A673 (cell line): ENCODE measurements around the gene MANSC4. TPM values are rescaled to one million over a fixed set of nuclear protein-coding genes. Genes with fewer than 3 reads are reported as not detected.

ENCODE experiments used
- BruUV-seq: library from RNA; stranded (reverse); fragments of 400-500 nt; replicated peaks from 2 replicates; lab custom pipeline; 2021; lab: Mats Ljungman, UMichigan
- CTCF ChIA-PET: fragments of 300-600 bp; sonication (Branson Sonifier 250); formaldehyde crosslinking; loops from one replicate; lab custom pipeline; 2022; ENCODE audit warnings: antibody characterized with exemption; lab: Charles Lee
- POLR2A ChIA-PET: fragments of 300-600 bp; sonication (Branson Sonifier 250); formaldehyde crosslinking; loops from one replicate; lab custom pipeline; 2022; ENCODE audit warnings: antibody characterized with exemption; ENCODE audit not compliant: low non-redundant PET; lab: Charles Lee
- DNase-seq: peaks from one replicate; pipeline ENCODE4 v3.0.0-alpha.2; 2015; ENCODE audit warnings: low spot score
- H3K27ac ChIP-seq: fragments of 200-600 bp; sonication (generic); 2 replicates; pipeline ENCODE4 v1.5.1; 2016; ENCODE audit warnings: mixed run types, low read depth, mild to moderate bottlenecking, mixed read lengths, antibody characterized with exemption, low read length; ENCODE audit not compliant: poor library complexity, severe bottlenecking
- H3K27me3 ChIP-seq: fragments of 200-600 bp; sonication (generic); replicated peaks from 2 replicates; pipeline ENCODE4 v1.6.1; 2017; ENCODE audit warnings: mixed run types, low read depth, mild to moderate bottlenecking, mixed read lengths, antibody characterized with exemption, low read length; ENCODE audit not compliant: insufficient read depth, poor library complexity
- H3K36me3 ChIP-seq: fragments of 200-600 bp; sonication (generic); 2 replicates; pipeline ENCODE4 v1.6.1; 2016; ENCODE audit warnings: mixed run types, mild to moderate bottlenecking, mixed read lengths, antibody characterized with exemption, low read length; ENCODE audit not compliant: insufficient read depth, poor library complexity, severe bottlenecking
- H3K4me1 ChIP-seq: fragments of 200-600 bp; sonication (generic); 2 replicates; pipeline ENCODE4 v1.6.1; 2017; ENCODE audit warnings: mixed run types, mild to moderate bottlenecking, mixed read lengths, antibody characterized with exemption, low read length; ENCODE audit not compliant: insufficient read depth, poor library complexity, severe bottlenecking
- H3K4me3 ChIP-seq: fragments of 200-600 bp; sonication (generic); 2 replicates; pipeline ENCODE4 v1.5.1; 2016; ENCODE audit warnings: low read depth, mixed run types, mild to moderate bottlenecking, mixed read lengths, low read length; ENCODE audit not compliant: poor library complexity, severe bottlenecking
- H3K9me3 ChIP-seq: fragments of 200-600 bp; sonication (generic); 2 replicates; pipeline ENCODE4 v1.6.1; 2016; ENCODE audit warnings: mixed run types, low read depth, mild to moderate bottlenecking, mixed read lengths, antibody characterized with exemption, low read length; ENCODE audit not compliant: poor library complexity, severe bottlenecking
- EZH2 ChIP-seq: fragments of 200-600 bp; sonication (generic); IDR thresholded peaks from 2 replicates; pipeline ENCODE4 v1.6.1; 2017; ENCODE audit warnings: borderline replicate concordance, low read depth, mild to moderate bottlenecking, mixed read lengths, antibody characterized with exemption, low read length; ENCODE audit not compliant: poor library complexity, severe bottlenecking
- intact Hi-C: fragments of 100-400 bp; cut with micrococcal nuclease; formaldehyde crosslinking; loops from one replicate; pipeline ENCODE4 v1.10.0; 2022; ENCODE audit not compliant: unreplicated experiment
- total RNA-seq: library from RNA; stranded (reverse); gene quantifications from 2 replicates; pipeline ENCODE4 v1.2.3, GENCODE V29; 2021
- TF ChIP-seq, protein P1 (sequence below): fragments of 300-800, 200-600 bp; sonication (generic); conservative IDR thresholded peaks from 2 replicates; pipeline ENCODE4 v1.5.1; 2017; ENCODE audit warnings: low read depth, mild to moderate bottlenecking, antibody characterized with exemption, low read length, moderate library complexity, mixed read lengths

Gene MANSC4
- total RNA-seq, 1 experiment from 2014 or later = not detected

GRCh38 chr12:27766587-27766986, 13.4 kb downstream of the MANSC4 start:
- Histone ChIP-seq H3K9me3 (no peaks in the 10 kb centered on the region), H3K27me3 (no peaks in the 10 kb centered on the region), H3K27ac (no peak overlapping the region), H3K36me3 (no peaks in the 10 kb centered on the region), H3K4me3 (no peak overlapping the region), H3K4me1 (no peaks in the 10 kb centered on the region)
- ChIA-PET CTCF (no interaction called here), POLR2A (no interaction called here)
- no peak for DNase-seq
- TF ChIP-seq, protein P1, sequence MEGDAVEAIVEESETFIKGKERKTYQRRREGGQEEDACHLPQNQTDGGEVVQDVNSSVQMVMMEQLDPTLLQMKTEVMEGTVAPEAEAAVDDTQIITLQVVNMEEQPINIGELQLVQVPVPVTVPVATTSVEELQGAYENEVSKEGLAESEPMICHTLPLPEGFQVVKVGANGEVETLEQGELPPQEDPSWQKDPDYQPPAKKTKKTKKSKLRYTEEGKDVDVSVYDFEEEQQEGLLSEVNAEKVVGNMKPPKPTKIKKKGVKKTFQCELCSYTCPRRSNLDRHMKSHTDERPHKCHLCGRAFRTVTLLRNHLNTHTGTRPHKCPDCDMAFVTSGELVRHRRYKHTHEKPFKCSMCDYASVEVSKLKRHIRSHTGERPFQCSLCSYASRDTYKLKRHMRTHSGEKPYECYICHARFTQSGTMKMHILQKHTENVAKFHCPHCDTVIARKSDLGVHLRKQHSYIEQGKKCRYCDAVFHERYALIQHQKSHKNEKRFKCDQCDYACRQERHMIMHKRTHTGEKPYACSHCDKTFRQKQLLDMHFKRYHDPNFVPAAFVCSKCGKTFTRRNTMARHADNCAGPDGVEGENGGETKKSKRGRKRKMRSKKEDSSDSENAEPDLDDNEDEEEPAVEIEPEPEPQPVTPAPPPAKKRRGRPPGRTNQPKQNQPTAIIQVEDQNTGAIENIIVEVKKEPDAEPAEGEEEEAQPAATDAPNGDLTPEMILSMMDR = no peak
- TF ChIP-seq EZH2 = no peak
- BruUV-seq = no TSS peak
- intact Hi-C loops = no loop called here

DNA sequence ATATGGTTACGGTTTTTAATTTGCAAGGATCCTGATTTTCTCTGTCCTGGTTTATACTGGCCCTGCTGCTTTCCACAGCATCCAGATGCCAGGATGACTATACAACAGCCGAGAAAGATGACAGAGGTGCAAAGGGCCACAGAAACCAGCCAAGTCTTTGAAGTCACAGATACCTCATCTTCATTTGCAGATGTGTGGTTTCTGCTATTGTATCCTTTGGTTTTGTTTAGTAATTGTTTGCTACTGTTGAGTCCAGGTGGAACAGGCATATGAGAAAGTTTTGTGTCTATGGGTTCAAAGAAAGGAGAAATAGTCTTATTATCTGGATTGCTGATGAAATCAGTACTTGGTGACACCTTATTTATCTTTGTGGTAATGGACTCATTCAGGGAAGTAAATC, 17.3 kb downstream of the MANSC4 start:
- Histone ChIP-seq H3K36me3 (no peaks in the 10 kb centered on the region), H3K9me3 (no peaks in the 10 kb centered on the region), H3K27ac (no peak overlapping the region), H3K4me3 (no peak overlapping the region), H3K4me1 (no peaks in the 10 kb centered on the region), H3K27me3 (no peaks in the 10 kb centered on the region)
- no TSS peak for BruUV-seq
- intact Hi-C loops = no loop called here
- CTCF ChIA-PET = no interaction called here
- POLR2A ChIA-PET = no interaction called here
- no peak for DNase-seq
- no peak for TF ChIP-seq EZH2
- TF ChIP-seq, protein P1 = no peak

- intact Hi-C loops = no loop called here
- no peak for DNase-seq
- H3K4me1 ChIP-seq = no peaks in the 10 kb centered on the region
- H3K27me3 ChIP-seq = no peaks in the 10 kb centered on the region
- peaks cover 8% of the 10 kb centered on the region for H3K36me3 ChIP-seq
- no TSS peak for BruUV-seq
- no peak for TF ChIP-seq EZH2
- TF ChIP-seq, protein P1 = no peak
- ChIA-PET POLR2A (interaction anchor here (0.6 kb wide), 1 partner anchor 73 kb away, joined by 4 read pairs; no protein-coding TSS in a partner anchor), CTCF (no interaction called here)
- no peak overlapping the region for H3K27ac ChIP-seq
- no peak overlapping the region for H3K4me3 ChIP-seq
- H3K9me3 ChIP-seq = no peaks in the 10 kb centered on the region
These were observed 23.3 kb downstream of the MANSC4 start for GRCh38 chr12:27756670-27757195.
